ENCODE results near the gene ZBTB9. TPM values are rescaled to one million over a fixed set of nuclear protein-coding genes. Genes with fewer than 3 reads are reported as not detected.
"Not testable (repeated sequence)": the region's sequence is repeated elsewhere in the genome, so short reads cannot be mapped to it uniquely, and the experiment has no call there.

ZBTB9 gene
- total RNA-seq, 2 experiments from 2014 or later = 9.3 to 9.5 TPM

DNA sequence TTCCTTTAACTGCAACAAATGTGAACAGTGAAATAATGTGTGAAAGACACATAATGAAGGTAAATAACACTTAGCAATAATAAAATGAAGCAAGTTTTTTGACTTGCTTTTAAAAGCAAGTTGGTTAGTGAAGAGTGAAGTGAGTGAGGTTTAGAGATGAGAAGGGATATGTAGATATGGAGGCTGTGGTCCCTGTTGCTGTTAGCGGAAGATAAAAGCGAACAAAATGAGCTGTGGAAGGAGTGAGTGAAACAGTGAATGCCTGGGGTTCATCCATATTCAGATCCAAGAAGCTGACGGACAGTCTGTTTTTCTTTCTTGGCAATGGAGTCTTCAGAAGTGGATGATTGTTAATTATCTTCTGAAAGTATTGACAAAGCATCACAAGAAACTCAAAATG, 23.5 kb downstream of the ZBTB9 start:
- CTCF ChIA-PET = interaction anchor here (0.5 to 0.6 kb wide), 2 partner anchors 41 to 75 kb away, joined by 3 read pairs; no protein-coding TSS in a partner anchor
- no peak for ATAC-seq

DNA sequence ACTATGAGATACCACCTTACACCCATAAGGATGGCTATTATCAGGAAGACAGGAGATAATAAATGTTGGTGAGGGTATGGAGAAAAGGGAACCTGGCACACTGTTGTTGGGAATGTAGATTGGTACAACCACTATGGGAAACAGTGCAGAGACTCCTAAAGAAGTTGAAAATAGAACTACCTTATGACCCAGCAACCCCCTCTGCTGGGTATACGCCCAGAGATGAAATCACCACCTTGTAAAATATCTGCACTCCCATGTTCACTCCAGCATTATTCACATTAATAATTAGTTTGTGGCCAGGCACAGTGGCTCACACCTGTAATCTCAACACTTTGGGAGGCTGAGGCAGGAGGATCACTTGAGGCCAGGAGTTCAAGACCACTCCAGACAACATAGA, 26.8 kb downstream of the ZBTB9 start:
- ChIA-PET POLR2A (no interaction called here), CTCF (interaction anchor here (0.8 kb wide), 1 partner anchor 34 kb away, joined by 3 read pairs; no protein-coding TSS in a partner anchor)
- no peaks in the 10 kb centered on the region for H3K27me3 Mint-ChIP-seq
- no peaks in the 10 kb centered on the region for H3K4me1 Mint-ChIP-seq
- no peak for ATAC-seq
- intact Hi-C loops (cut with DNase I, micrococcal nuclease) = no loop called here
- H3K36me3 Mint-ChIP-seq (ENCODE audit: low read depth) = no peaks in the 10 kb centered on the region
- no peak overlapping the region for H3K27ac Mint-ChIP-seq
- no peak overlapping the region for H3K4me3 Mint-ChIP-seq
- no peak for DNase-seq
- no peaks in the 10 kb centered on the region for H3K9me3 Mint-ChIP-seq (ENCODE audit: low read depth)

More for the DNA sequence above, 23.5 kb downstream of the ZBTB9 start:
- Mint-ChIP-seq H3K4me1 (no peaks in the 10 kb centered on the region), H3K4me3 (no peak overlapping the region), H3K27me3 (no peaks in the 10 kb centered on the region), H3K27ac (no peak overlapping the region), H3K36me3 (ENCODE audit: low read depth) (no peaks in the 10 kb centered on the region), H3K9me3 (ENCODE audit: low read depth) (no peaks in the 10 kb centered on the region)
- POLR2A ChIA-PET = no interaction called here
- DNase-seq = no peak
- intact Hi-C loops (cut with DNase I, micrococcal nuclease) = no loop called here

DNA sequence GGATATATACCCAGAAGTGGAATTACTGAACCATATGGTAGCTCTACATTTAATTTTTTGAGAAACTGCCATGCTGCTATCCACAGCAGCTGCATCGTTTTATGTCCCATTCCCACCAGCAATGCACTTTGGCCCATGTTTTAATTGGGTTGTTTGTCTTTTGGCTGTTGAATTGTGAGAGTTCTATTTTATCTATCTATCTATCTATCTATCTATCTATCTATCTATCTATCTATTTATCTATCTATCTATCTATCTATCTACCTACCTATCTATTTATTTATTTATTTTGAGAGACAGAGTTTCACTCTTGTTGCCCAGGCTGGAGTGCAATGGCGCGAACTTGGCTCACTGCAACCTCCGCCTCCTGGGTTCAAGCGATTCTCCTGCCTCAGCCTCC, 28.2 kb downstream of the ZBTB9 start:
- H3K4me1 Mint-ChIP-seq; H3K27ac Mint-ChIP-seq; H3K27me3 Mint-ChIP-seq; DNase-seq; H3K36me3 Mint-ChIP-seq (ENCODE audit: low read depth); intact Hi-C loops (cut with DNase I, micrococcal nuclease); POLR2A ChIA-PET; ATAC-seq; H3K9me3 Mint-ChIP-seq (ENCODE audit: low read depth); H3K4me3 Mint-ChIP-seq: not testable (repeated sequence)
- CTCF ChIA-PET = interaction anchor here (0.6 kb wide), 1 partner anchor 1408 kb away, joined by 4 read pairs; no protein-coding TSS in a partner anchor

DNA sequence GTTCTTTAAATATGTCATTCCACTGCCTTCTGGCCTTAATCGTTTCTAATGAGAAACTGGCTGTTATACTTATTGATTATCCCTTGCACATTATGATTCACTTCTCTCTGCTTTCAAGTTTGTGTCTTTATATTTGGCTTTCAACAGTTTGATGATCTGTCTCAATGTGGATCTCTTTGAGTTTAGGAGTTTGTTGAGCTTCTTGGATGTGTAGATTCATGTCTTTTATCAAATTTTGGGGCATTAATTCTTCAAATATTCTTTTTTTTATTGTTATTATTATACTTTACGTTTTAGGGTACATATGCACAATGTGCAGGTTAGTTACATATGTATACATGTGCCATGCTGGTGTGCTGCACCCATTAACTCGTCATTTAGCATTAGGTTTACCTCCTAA, 29.3 kb downstream of the ZBTB9 start:
- CTCF ChIA-PET = interaction anchor here (0.7 kb wide), 1 partner anchor 17 kb away, joined by 3 read pairs; no protein-coding TSS in a partner anchor
- H3K9me3 Mint-ChIP-seq (ENCODE audit: low read depth) = no peaks in the 10 kb centered on the region

DNA sequence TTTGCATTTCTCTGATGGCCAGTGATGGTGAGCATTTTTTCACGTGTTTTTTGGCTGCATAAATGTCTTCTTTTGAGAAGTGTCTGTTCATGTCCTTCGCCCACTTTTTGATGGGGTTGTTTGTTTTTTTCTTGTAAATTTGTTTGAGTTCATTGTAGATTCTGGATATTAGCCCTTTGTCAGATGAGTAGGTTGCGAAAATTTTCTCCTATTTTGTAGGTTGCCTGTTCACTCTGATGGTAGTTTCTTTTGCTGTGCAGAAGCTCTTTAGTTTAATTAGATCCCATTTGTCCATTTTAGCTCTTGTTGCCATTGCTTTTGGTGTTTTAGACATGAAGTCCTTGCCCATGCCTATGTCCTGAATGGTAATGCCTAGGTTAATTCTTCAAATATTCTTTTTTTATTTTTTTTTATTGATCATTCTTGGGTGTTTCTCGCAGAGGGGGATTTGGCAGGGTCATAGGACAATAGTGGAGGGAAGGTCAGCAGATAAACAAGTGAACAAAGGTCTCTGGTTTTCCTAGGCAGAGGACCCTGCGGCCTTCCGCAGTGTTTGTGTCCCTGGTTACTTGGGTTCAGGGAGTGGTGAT, 30.4 kb downstream of the ZBTB9 start:
- DNase-seq, CTCF ChIA-PET: not testable (repeated sequence)

More for the DNA sequence above, 29.3 kb downstream of the ZBTB9 start:
- DNase-seq (no peak), ATAC-seq (no peak)
- POLR2A ChIA-PET = no interaction called here
- Mint-ChIP-seq H3K27me3 (peaks cover 2% of the 10 kb centered on the region), H3K36me3 (ENCODE audit: low read depth) (no peaks in the 10 kb centered on the region), H3K4me1 (no peaks in the 10 kb centered on the region), H3K27ac (no peak overlapping the region), H3K4me3 (no peak overlapping the region)
- intact Hi-C loops (cut with DNase I, micrococcal nuclease) = no loop called here

DNA sequence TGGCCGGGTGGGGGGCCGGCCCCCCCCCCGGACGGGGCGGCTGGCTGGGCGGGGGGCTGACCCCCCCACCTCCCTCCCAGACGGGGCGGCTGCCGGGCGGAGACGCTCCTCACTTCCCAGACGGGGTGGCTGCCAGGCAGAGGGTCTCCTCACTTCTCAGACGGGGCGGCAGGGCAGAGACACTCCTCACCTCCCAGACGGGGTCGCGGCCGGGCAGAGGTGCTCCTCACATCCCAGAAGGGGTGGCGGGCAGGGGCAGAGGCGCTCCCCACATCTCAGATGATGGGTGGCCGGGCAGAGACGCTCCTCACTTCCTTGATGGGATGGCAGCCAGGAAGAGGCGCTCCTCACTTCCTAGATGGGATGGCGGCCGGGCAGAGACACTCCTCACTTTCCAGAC, 31.3 kb downstream of the ZBTB9 start:
- H3K4me1 Mint-ChIP-seq; CTCF ChIA-PET; H3K27ac Mint-ChIP-seq; H3K4me3 Mint-ChIP-seq; H3K9me3 Mint-ChIP-seq (ENCODE audit: low read depth); H3K36me3 Mint-ChIP-seq (ENCODE audit: low read depth); intact Hi-C loops (cut with DNase I, micrococcal nuclease); H3K27me3 Mint-ChIP-seq; POLR2A ChIA-PET; DNase-seq; ATAC-seq: not testable (repeated sequence)

More for the DNA sequence above, 30.4 kb downstream of the ZBTB9 start:
- POLR2A ChIA-PET; ATAC-seq; H3K4me3 Mint-ChIP-seq; intact Hi-C loops (cut with DNase I, micrococcal nuclease); H3K27ac Mint-ChIP-seq; H3K36me3 Mint-ChIP-seq (ENCODE audit: low read depth); H3K4me1 Mint-ChIP-seq; H3K9me3 Mint-ChIP-seq (ENCODE audit: low read depth); H3K27me3 Mint-ChIP-seq: not testable (repeated sequence)

DNA sequence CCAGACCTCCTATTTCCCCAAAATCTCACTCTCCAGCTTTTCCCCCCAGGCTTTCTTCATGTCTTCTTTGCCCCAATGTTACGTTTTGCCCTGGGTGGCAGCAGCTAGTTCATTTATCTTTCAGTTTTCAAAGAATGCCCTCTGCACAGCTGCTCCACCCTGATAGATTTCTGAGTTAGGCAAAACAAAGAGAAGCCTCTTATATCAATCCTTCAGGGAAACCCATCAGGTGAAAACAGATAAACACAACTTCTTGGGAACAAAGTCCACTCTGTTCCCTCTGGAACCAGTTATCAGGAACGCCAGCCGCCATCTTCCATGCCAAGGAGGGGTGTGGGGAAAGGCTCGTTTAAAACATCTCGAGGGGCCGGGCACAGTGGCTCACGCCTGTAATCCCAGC, 34.0 kb downstream of the ZBTB9 start:
- CTCF ChIA-PET = no interaction called here
- Mint-ChIP-seq H3K27ac (no peak overlapping the region), H3K36me3 (ENCODE audit: low read depth) (no peaks in the 10 kb centered on the region), H3K4me3 (no peak overlapping the region), H3K9me3 (ENCODE audit: low read depth) (no peaks in the 10 kb centered on the region), H3K27me3 (peaks cover 4% of the 10 kb centered on the region), H3K4me1 (no peaks in the 10 kb centered on the region)
- ATAC-seq = no peak
- intact Hi-C loops (cut with DNase I, micrococcal nuclease) = no loop called here
- DNase-seq = no peak
- POLR2A ChIA-PET = no interaction called here

DNA sequence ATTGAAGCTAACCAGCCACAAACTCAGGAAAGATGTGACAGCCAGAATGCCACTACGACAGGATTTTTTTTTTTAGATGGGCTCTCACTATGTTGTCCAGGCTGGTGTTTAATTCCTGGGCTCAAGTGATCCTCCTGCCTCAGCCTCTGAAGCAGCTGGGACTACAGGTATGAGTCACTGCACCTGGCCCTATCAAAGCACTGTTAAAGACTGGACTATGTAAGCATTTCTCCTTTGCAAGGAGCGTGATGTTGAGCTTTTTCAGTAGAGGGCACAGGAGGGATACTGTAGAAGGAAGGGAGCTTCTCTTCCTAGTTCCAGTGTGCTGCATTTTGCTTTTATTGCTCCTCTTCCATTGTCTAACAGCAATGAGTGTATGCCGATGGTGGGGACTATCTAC, 35.8 kb downstream of the ZBTB9 start:
- no peaks in the 10 kb centered on the region for H3K36me3 Mint-ChIP-seq (ENCODE audit: low read depth)
- intact Hi-C loops (cut with DNase I, micrococcal nuclease) = no loop called here
- CTCF ChIA-PET = interaction anchor here (0.6 kb wide), 1 partner anchor 1666 kb away, joined by 3 read pairs; no protein-coding TSS in a partner anchor
- DNase-seq = no peak
- POLR2A ChIA-PET = interaction anchor here (0.5 kb wide), 1 partner anchor 191 kb away, joined by 5 read pairs; no protein-coding TSS in a partner anchor
- peaks cover 4% of the 10 kb centered on the region for H3K27me3 Mint-ChIP-seq
- peak; percentile 42 for ATAC-seq
- no peak overlapping the region for H3K4me3 Mint-ChIP-seq
- H3K9me3 Mint-ChIP-seq (ENCODE audit: low read depth) = no peaks in the 10 kb centered on the region
- no peaks in the 10 kb centered on the region for H3K4me1 Mint-ChIP-seq
- no peak overlapping the region for H3K27ac Mint-ChIP-seq

DNA sequence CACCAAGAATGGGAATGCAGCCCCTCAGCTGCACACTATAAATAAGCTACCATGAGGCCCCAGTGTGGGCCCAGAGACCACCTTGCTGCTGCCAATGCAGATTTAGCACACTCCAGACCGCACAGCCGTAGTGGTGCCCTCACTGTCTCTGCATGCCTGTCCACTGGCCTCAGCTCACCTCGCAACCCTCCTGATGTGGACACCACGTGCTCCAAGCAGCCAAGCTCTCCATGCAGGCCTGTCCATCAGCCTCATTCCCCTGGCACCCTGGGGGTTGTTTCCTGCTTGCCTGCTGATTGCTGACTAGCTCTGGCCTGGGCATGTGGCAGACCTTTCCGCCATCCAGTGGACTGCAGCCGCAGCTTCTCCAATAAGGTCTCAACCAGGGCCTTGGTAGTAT, 36.2 kb downstream of the ZBTB9 start:
- POLR2A ChIA-PET = interaction anchor here (0.5 kb wide), 1 partner anchor 191 kb away, joined by 5 read pairs; no protein-coding TSS in a partner anchor
- peaks cover 4% of the 10 kb centered on the region for H3K27me3 Mint-ChIP-seq

DNA sequence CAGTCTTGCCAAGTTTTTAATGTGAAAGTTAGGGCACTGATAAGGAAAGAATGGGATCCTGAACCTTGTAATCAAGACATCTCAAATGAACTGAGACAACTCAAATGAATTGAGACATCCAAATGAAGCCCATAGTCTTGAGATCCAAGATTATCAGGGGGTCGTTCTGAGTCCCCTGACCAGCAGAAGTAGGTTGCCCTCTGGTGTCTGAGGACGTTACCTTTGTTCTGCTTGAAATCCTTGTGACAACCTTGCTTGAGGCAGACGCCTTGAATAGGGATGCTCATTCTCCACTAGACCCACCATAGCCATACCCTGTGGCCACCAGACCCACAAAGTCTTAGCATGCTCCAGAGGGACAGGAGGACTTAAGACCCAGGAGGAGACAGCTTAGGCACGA, 37.7 kb downstream of the ZBTB9 start:
- intact Hi-C loops (cut with DNase I, micrococcal nuclease) = no loop called here

More for the DNA sequence above, 36.2 kb downstream of the ZBTB9 start:
- no peak overlapping the region for H3K27ac Mint-ChIP-seq
- DNase-seq = no peak
- intact Hi-C loops (cut with DNase I, micrococcal nuclease) = no loop called here
- no peaks in the 10 kb centered on the region for H3K36me3 Mint-ChIP-seq (ENCODE audit: low read depth)
- H3K4me1 Mint-ChIP-seq = no peaks in the 10 kb centered on the region
- CTCF ChIA-PET = interaction anchor here (1.1 kb wide), 1 partner anchor 13 kb away, joined by 4 read pairs; no protein-coding TSS in a partner anchor
- H3K9me3 Mint-ChIP-seq (ENCODE audit: low read depth) = no peaks in the 10 kb centered on the region
- H3K4me3 Mint-ChIP-seq = no peak overlapping the region
- ATAC-seq = no peak

DNA sequence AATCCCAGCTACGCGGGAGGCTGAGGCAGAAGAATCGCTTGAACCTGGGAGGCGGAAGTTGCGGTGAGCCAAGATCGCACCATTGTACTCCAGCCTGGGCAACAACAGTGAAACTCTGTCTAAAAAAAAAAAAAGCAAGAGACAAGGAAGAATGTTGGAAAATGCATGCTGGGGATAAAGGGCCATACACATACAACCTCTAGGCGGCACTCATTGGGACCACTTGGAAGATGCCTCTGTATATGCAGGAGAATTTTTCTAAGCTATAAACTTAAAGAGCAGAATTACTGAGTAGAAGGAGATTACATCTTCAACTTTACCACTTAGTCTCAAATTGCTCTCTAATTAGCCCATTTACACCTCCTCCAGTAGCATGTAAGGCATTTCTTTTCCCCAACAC, 42.8 kb downstream of the ZBTB9 start:
- no peak overlapping the region for H3K27ac Mint-ChIP-seq
- H3K27me3 Mint-ChIP-seq = no peaks in the 10 kb centered on the region
- no peaks in the 10 kb centered on the region for H3K9me3 Mint-ChIP-seq (ENCODE audit: low read depth)
- ChIA-PET POLR2A (no interaction called here), CTCF (interaction anchor here (0.6 to 0.8 kb wide), 2 partner anchors 13 to 127 kb away, joined by 3 read pairs; no protein-coding TSS in a partner anchor)
- H3K4me3 Mint-ChIP-seq = no peak overlapping the region
- H3K36me3 Mint-ChIP-seq (ENCODE audit: low read depth) = no peaks in the 10 kb centered on the region
- ATAC-seq (no peak), DNase-seq (no peak)
- no peaks in the 10 kb centered on the region for H3K4me1 Mint-ChIP-seq
- intact Hi-C loops (cut with DNase I, micrococcal nuclease) = no loop called here

More for the DNA sequence above, 37.7 kb downstream of the ZBTB9 start:
- POLR2A ChIA-PET = no interaction called here
- DNase-seq = no peak
- no peak for ATAC-seq
- Mint-ChIP-seq H3K27me3 (peaks cover 2% of the 10 kb centered on the region), H3K9me3 (ENCODE audit: low read depth) (no peaks in the 10 kb centered on the region), H3K4me3 (no peak overlapping the region), H3K27ac (no peak overlapping the region), H3K4me1 (no peaks in the 10 kb centered on the region), H3K36me3 (ENCODE audit: low read depth) (no peaks in the 10 kb centered on the region)
- CTCF ChIA-PET = no interaction called here

DNA sequence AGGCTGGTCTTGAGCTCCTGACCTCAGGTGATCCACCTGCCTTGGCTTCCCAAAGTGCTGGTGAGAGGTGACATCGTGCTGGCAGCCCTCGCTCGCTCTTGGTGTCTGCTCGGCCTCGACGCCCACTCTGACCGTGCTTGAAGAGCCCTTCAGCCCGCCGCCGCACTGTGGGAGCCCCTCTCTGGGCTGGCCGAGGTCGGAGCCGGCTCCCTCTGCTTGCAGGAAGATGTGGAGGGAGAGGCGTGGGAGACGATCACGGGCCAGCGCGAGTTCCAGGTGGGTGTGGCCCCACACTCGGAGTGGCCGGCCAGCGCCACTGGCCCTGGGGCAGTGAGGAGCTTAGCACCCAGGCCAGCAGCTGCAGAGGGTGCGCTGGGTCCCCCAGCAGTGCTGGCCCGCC, 48.1 kb downstream of the ZBTB9 start:
- H3K4me1 Mint-ChIP-seq = no peaks in the 10 kb centered on the region
- POLR2A ChIA-PET = no interaction called here
- H3K4me3 Mint-ChIP-seq = no peak overlapping the region
- DNase-seq = no peak
- H3K9me3 Mint-ChIP-seq (ENCODE audit: low read depth) = no peaks in the 10 kb centered on the region
- CTCF ChIA-PET = no interaction called here
- no peaks in the 10 kb centered on the region for H3K27me3 Mint-ChIP-seq
- ATAC-seq = no peak
- H3K36me3 Mint-ChIP-seq (ENCODE audit: low read depth) = no peaks in the 10 kb centered on the region
- H3K27ac Mint-ChIP-seq = no peak overlapping the region
- intact Hi-C loops (cut with DNase I, micrococcal nuclease) = no loop called here
